COLO829 (cell line): ENCODE measurements around the gene HPCAL1.
"Not testable (repeated sequence)": the region's sequence is repeated elsewhere in the genome, so short reads cannot be mapped to it uniquely, and the experiment has no call there.

Experiments used
- DNase-seq: peaks from one replicate; pipeline ENCODE4 v3.0.0; 2012; ENCODE audit warnings: low spot score

The HPCAL1 gene

GRCh38 chr2:10285191-10285555 is 17.5 kb upstream of the HPCAL1 start:
- no peak for DNase-seq

- DNase-seq: peak; percentile 77
Observed at GRCh38 chr2:10285556-10286198, 17.0 kb upstream of the HPCAL1 start.

GRCh38 chr2:10286216-10287037 is 16.3 kb upstream of the HPCAL1 start:
- no peak for DNase-seq

- no peak for DNase-seq
Observed at GRCh38 chr2:10287761-10288160, 14.9 kb upstream of the HPCAL1 start.

GRCh38 chr2:10288606-10289005 is 14.1 kb upstream of the HPCAL1 start:
- DNase-seq: no peak

- no peak for DNase-seq
Observed at GRCh38 chr2:10289352-10289751, 13.4 kb upstream of the HPCAL1 start.

- peak; percentile 68 for DNase-seq
Observed at GRCh38 chr2:10289891-10290290, 12.8 kb upstream of the HPCAL1 start.

- DNase-seq: not testable (repeated sequence)
Observed at GRCh38 chr2:10291376-10291775, 11.3 kb upstream of the HPCAL1 start.

- no peak for DNase-seq
Observed at GRCh38 chr2:10292033-10292432, 10.7 kb upstream of the HPCAL1 start.

GRCh38 chr2:10293603-10294002 is 9.1 kb upstream of the HPCAL1 start:
- DNase-seq: no peak

- DNase-seq: no peak
Observed at GRCh38 chr2:10294077-10294476, 8.6 kb upstream of the HPCAL1 start.

- not testable (repeated sequence) for DNase-seq
Observed at GRCh38 chr2:10295649-10296048, 7.1 kb upstream of the HPCAL1 start.

GRCh38 chr2:10296142-10296541 is 6.6 kb upstream of the HPCAL1 start:
- DNase-seq: no peak

- no peak for DNase-seq
Observed at GRCh38 chr2:10297191-10297830, 5.4 kb upstream of the HPCAL1 start.

- DNase-seq: peak; percentile 69
Observed at GRCh38 chr2:10297959-10298531, 4.7 kb upstream of the HPCAL1 start.

- not testable (repeated sequence) for DNase-seq
Observed at GRCh38 chr2:10298777-10299176, 3.9 kb upstream of the HPCAL1 start.

- DNase-seq: no peak
Observed at GRCh38 chr2:10300328-10300920, 2.3 kb upstream of the HPCAL1 start.

GRCh38 chr2:10300997-10301940 is 1.4 kb upstream of the HPCAL1 start:
- no peak for DNase-seq

- DNase-seq: no peak
Observed at GRCh38 chr2:10301941-10302478, 694 bp upstream of the HPCAL1 start.

GRCh38 chr2:10303181-10303693 is 533 bp downstream of the HPCAL1 start:
- DNase-seq: no peak
